Measurements from ENCODE around the gene PLEKHA5. TPM values are rescaled to one million over a fixed set of nuclear protein-coding genes. Genes with fewer than 3 reads are reported as not detected.

Gene PLEKHA5
- total RNA-seq, 4 donors from 2014 or later = 26.9 to 78.0 (median 39.6) TPM

DNA sequence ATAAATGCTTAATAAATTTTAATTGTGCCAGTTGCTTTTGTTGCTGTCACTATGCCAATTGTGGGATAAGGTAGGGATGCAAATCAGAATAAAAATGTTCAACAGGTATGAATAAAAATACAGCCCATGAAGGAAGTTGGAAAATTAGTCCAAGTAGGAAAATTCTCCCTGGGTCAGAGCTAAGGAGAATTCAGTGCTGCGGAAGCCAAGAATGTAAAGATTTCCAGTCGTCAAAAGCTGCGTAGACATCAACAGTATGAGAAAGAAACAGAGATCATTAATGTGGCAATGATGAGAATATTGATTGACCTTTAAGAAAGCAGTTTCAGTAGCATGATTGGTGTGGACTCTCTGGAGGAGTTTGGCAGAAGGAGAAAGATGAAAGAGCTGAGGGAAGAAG, 87.9 kb downstream of the PLEKHA5 start:
- DNase-seq = no peak
- TF ChIP-seq POLR2AphosphoS5 (IDR thresholded peaks at IDR 0.05) = no peak
- TF ChIP-seq, protein P1, sequence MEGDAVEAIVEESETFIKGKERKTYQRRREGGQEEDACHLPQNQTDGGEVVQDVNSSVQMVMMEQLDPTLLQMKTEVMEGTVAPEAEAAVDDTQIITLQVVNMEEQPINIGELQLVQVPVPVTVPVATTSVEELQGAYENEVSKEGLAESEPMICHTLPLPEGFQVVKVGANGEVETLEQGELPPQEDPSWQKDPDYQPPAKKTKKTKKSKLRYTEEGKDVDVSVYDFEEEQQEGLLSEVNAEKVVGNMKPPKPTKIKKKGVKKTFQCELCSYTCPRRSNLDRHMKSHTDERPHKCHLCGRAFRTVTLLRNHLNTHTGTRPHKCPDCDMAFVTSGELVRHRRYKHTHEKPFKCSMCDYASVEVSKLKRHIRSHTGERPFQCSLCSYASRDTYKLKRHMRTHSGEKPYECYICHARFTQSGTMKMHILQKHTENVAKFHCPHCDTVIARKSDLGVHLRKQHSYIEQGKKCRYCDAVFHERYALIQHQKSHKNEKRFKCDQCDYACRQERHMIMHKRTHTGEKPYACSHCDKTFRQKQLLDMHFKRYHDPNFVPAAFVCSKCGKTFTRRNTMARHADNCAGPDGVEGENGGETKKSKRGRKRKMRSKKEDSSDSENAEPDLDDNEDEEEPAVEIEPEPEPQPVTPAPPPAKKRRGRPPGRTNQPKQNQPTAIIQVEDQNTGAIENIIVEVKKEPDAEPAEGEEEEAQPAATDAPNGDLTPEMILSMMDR (IDR thresholded peaks at IDR 0.05) = no peak
- TF ChIP-seq EP300 (IDR thresholded peaks at IDR 0.05; ENCODE audit: low read depth) = no peak
- TF ChIP-seq POLR2A (IDR thresholded peaks at IDR 0.05) = no peak
- H3K4me3 ChIP-seq = no peak overlapping the region
- H3K27me3 ChIP-seq = no peaks in the 10 kb centered on the region
- no peaks in the 10 kb centered on the region for H3K36me3 ChIP-seq
- WGBS, 2 donors (ENCODE audit: low coverage in 1 of 2) = 89 to 93% methylated on average over 3 of the region's 3 CpGs
- H3K27ac ChIP-seq = no peak overlapping the region
- in situ Hi-C loops (cut with MboI; ENCODE audit: low pct_ligation_motif_present in 1 of 4, low pct_unique_long_range_greater_than_20kb in 1 of 4, low sequenced_read_pairs in 3 of 4) = no loop called here
- H3K4me1 ChIP-seq = no peaks in the 10 kb centered on the region
- intact Hi-C loops (cut with DNase I; ENCODE audit: low total_unique reads) = no loop called here
- H3K9me3 ChIP-seq = no peaks in the 10 kb centered on the region

DNA sequence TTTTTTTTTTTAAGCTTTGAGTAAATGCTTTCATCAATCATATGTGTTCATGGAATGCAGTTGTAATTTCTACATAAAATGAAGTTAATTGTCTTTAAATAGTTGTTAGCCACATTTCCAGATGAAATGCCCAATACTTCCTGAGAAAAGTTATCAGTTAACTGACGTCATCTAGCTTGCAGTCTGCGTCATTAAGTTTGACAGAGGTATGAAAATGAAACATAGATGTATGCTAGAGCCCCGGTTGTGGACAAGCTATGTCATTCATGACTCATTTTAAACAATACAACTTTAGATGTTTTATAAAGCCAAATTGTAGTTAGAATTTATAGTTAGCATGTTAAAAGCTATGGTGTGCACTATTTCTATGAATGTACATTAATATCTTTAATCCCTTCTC, 90.7 kb downstream of the PLEKHA5 start:
- intact Hi-C loops (cut with DNase I; ENCODE audit: low total_unique reads) (no loop called here), in situ Hi-C loops (cut with MboI; ENCODE audit: low pct_ligation_motif_present in 1 of 4, low pct_unique_long_range_greater_than_20kb in 1 of 4, low sequenced_read_pairs in 3 of 4) (no loop called here)
- no peaks in the 10 kb centered on the region for H3K36me3 ChIP-seq
- WGBS, 2 donors (ENCODE audit: low coverage in 1 of 2) = 59 to 74% methylated on average over 3 of the region's 3 CpGs
- TF ChIP-seq, protein P1 (IDR thresholded peaks at IDR 0.05) = no peak
- DNase-seq = no peak
- H3K27me3 ChIP-seq = no peaks in the 10 kb centered on the region
- no peak overlapping the region for H3K4me3 ChIP-seq
- no peaks in the 10 kb centered on the region for H3K4me1 ChIP-seq
- H3K27ac ChIP-seq = no peak overlapping the region
- H3K9me3 ChIP-seq = no peaks in the 10 kb centered on the region

DNA sequence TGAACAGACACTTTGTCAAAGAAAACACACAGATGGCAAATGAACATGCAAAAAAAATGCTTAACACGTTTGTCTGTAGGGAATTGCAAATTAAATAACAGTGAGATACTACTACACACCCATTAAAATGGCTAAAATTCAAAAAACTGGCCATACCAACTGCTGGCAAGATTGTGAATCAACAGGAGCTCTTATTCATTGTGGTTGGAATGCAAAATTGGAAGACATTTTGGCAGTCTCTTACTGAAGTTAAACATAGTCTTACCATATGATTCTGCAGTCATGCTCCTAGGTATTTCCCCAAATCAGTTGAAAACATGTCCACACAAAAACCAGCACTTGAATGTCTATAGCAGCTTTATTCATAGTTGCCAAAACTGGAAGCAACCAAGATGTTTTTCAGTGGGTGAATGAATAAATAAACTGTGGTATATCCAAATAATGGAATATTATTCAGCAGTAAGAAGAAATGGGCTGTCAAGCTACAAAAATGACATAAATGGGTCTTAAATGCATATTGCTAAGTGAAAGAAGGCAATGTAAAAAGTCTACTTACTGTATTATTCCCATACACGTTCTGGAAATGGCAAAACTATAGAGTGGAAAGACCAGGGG, 91.4 kb downstream of the PLEKHA5 start:
- H3K27ac ChIP-seq = no peak overlapping the region

DNA sequence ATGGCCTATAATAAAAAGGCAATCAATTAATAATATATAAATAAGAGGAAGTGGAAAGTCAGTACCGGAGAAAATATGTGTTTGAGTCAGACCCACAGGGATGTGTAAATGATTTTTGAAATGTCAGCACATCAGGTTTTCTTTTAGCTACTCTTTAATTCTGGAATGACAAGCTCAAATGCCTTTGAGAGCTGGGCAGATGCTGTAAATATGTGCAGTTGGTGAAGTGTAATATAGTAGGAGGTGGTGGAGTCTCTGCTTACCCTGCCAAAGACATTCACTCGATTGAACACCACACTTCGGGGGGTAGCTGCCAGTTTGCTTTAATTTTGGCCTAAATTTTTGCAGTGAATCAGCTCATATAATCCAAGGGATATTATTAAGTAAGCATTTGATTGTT, 93.0 kb downstream of the PLEKHA5 start:
- H3K4me1 ChIP-seq = peaks cover 0 to 4% (median 0%) of the 10 kb centered on the region in 4 donors
- DNase-seq = no peak
- 69 to 92% methylated on average over 3 of the region's 3 CpGs for WGBS, 2 donors (ENCODE audit: low coverage in 1 of 2)
- TF ChIP-seq, protein P1 (IDR thresholded peaks at IDR 0.05) = no peak
- TF ChIP-seq POLR2A (IDR thresholded peaks at IDR 0.05) = no peak
- no peak for TF ChIP-seq POLR2AphosphoS5 (IDR thresholded peaks at IDR 0.05)
- TF ChIP-seq EP300 (IDR thresholded peaks at IDR 0.05; ENCODE audit: low read depth) = no peak
- intact Hi-C loops (cut with DNase I; ENCODE audit: low total_unique reads) (no loop called here), in situ Hi-C loops (cut with MboI; ENCODE audit: low pct_ligation_motif_present in 1 of 4, low pct_unique_long_range_greater_than_20kb in 1 of 4, low sequenced_read_pairs in 3 of 4) (no loop called here)
- H3K27ac ChIP-seq = no peak overlapping the region
- no peaks in the 10 kb centered on the region for H3K9me3 ChIP-seq
- H3K36me3 ChIP-seq = no peaks in the 10 kb centered on the region
- H3K27me3 ChIP-seq = no peaks in the 10 kb centered on the region
- H3K4me3 ChIP-seq = no peak overlapping the region

More for the DNA sequence above, 91.4 kb downstream of the PLEKHA5 start:
- no peaks in the 10 kb centered on the region for H3K9me3 ChIP-seq
- no peak overlapping the region for H3K4me3 ChIP-seq
- in situ Hi-C loops (cut with MboI; ENCODE audit: low pct_ligation_motif_present in 1 of 4, low pct_unique_long_range_greater_than_20kb in 1 of 4, low sequenced_read_pairs in 3 of 4) (no loop called here), intact Hi-C loops (cut with DNase I; ENCODE audit: low total_unique reads) (no loop called here)
- H3K36me3 ChIP-seq = no peaks in the 10 kb centered on the region
- TF ChIP-seq POLR2A (IDR thresholded peaks at IDR 0.05) (no peak), EP300 (IDR thresholded peaks at IDR 0.05; ENCODE audit: low read depth) (no peak)
- H3K4me1 ChIP-seq = no peaks in the 10 kb centered on the region
- WGBS, 2 donors (ENCODE audit: low coverage in 1 of 2) = 68% methylated on average over 2 of the region's 2 CpGs
- no peaks in the 10 kb centered on the region for H3K27me3 ChIP-seq
- no peak for DNase-seq

DNA sequence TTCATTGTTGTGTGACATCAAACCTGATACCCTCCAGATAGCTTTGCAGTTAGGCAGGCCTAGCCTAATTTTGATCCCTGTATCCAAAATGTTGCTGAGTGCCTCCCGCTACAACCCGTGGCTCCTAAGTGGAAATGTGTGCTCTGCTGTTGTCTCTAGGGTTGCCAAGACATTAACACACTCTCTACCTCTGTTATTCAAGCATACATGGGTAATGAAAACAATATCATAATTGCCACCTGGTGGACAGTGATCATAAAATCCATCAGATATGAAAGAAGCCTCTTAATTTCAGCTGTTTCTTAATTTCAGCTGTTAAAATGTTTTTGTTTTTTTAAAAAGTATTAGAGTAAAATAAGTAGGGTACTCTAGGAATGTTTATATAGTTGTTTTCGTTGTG, 93.5 kb downstream of the PLEKHA5 start:
- H3K27me3 ChIP-seq = no peaks in the 10 kb centered on the region
- intact Hi-C loops (cut with DNase I; ENCODE audit: low total_unique reads) (no loop called here), in situ Hi-C loops (cut with MboI; ENCODE audit: low pct_ligation_motif_present in 1 of 4, low pct_unique_long_range_greater_than_20kb in 1 of 4, low sequenced_read_pairs in 3 of 4) (no loop called here)
- 57 to 78% methylated on average over 1 to 3 of the region's 3 CpGs for WGBS, 2 donors (ENCODE audit: low coverage in 1 of 2)
- H3K36me3 ChIP-seq = no peaks in the 10 kb centered on the region
- no peaks in the 10 kb centered on the region for H3K9me3 ChIP-seq
- no peak for DNase-seq
- H3K4me1 ChIP-seq = peaks cover 0 to 4% (median 0%) of the 10 kb centered on the region in 4 donors
- no peak overlapping the region for H3K4me3 ChIP-seq
- no peak overlapping the region for H3K27ac ChIP-seq
- TF ChIP-seq EP300 (IDR thresholded peaks at IDR 0.05; ENCODE audit: low read depth) = no peak
- TF ChIP-seq, protein P1 (IDR thresholded peaks at IDR 0.05) = peak in 1 of 5 experiments; percentile 15
